Astrocyte (in vitro differentiated cells and primary cell): Measurements from ENCODE around the gene ZBED1.

Experiments used
- CTCF ChIP-seq: IDR thresholded peaks from 2 replicates; pipeline ENCODE4 v1.5.1; 2011; ENCODE audit warnings: low read depth, mild to moderate bottlenecking, inconsistent platforms, low read length, moderate library complexity; ENCODE audit not compliant: insufficient read depth
- EZH2 ChIP-seq: IDR thresholded peaks from 2 replicates; pipeline ENCODE4 v1.6.1; 2012; ENCODE audit warnings: mild to moderate bottlenecking, low read length, inconsistent platforms; ENCODE audit not compliant: insufficient read depth

DNA sequence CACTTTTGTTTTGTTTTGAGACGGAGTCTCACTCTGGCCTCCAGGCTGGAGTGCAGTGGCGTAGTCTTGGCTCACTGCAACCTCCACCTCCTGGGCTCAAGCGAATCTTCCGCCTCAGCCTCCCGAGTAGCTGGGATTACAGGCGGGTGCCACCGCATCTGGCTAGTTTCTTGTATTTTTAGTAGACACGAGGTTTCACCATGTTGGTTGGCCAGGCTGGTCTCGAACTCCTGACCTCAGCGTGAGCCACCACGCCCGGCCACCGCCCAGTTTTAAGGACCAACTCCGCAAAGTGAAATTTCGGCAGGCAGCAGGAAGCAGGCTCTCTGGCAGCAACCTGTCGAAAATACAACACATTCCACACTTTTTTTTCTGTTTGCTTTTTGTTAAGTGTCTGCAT, 13.4 kb downstream of the ZBED1 start:
- TF ChIP-seq CTCF (no peak), EZH2 (no peak)
